ENCODE data around the gene DCAF15.

The DCAF15 gene

GRCh38 chr19:13995017-13995728 is 42.9 kb downstream of the DCAF15 start:
- no peak for DNase-seq (ENCODE audit: low read depth)
- no peak overlapping the region for H3K4me3 ChIP-seq (ENCODE audit: low read length)
- no peak for TF ChIP-seq CTCF (conservative IDR thresholded peaks at IDR 0.05; ENCODE audit: low read depth, low read length)

GRCh38 chr19:13995878-13996765 is 43.8 kb downstream of the DCAF15 start:
- H3K4me3 ChIP-seq (ENCODE audit: low read length): no peak overlapping the region
- no peak for DNase-seq (ENCODE audit: low read depth)
- TF ChIP-seq CTCF (conservative IDR thresholded peaks at IDR 0.05; ENCODE audit: low read depth, low read length): no peak

GRCh38 chr19:13996928-13997630 is 44.8 kb downstream of the DCAF15 start:
- DNase-seq (ENCODE audit: low read depth): no peak
- H3K4me3 ChIP-seq (ENCODE audit: low read length): no peak overlapping the region
- no peak for TF ChIP-seq CTCF (conservative IDR thresholded peaks at IDR 0.05; ENCODE audit: low read depth, low read length)

GRCh38 chr19:13997631-13997962 is 45.3 kb downstream of the DCAF15 start:
- DNase-seq (ENCODE audit: low read depth): no peak
- H3K4me3 ChIP-seq (ENCODE audit: low read length): no peak overlapping the region
- TF ChIP-seq CTCF (conservative IDR thresholded peaks at IDR 0.05; ENCODE audit: low read depth, low read length): no peak

GRCh38 chr19:13998426-13998825 is 46.1 kb downstream of the DCAF15 start:
- no peak overlapping the region for H3K4me3 ChIP-seq (ENCODE audit: low read length)
- TF ChIP-seq CTCF (conservative IDR thresholded peaks at IDR 0.05; ENCODE audit: low read depth, low read length): no peak
- DNase-seq (ENCODE audit: low read depth): no peak

GRCh38 chr19:13999085-13999484 is 46.8 kb downstream of the DCAF15 start:
- TF ChIP-seq CTCF (conservative IDR thresholded peaks at IDR 0.05; ENCODE audit: low read depth, low read length): no peak
- DNase-seq (ENCODE audit: low read depth): no peak
- no peak overlapping the region for H3K4me3 ChIP-seq (ENCODE audit: low read length)

All from retinal pigment epithelial cell (primary cell).